Prostate gland (tissue), 2 donors: ENCODE results near the gene PDE4D.

Experiments
- CTCF ChIP-seq, 4 experiments: fragments of 200-600 bp in 2 of 4; fragments of 450-650 bp in 2 of 4; sonication (generic) in 2 of 4; IDR thresholded peaks; 1 replicate in 3 of 4; 2 replicates in 1 of 4; pipeline ENCODE4 v1.5.1; 2016 to 2019; ENCODE audit warnings: antibody characterized with exemption in 4 of 4, mild to moderate bottlenecking in 2 of 4, moderate library complexity in 2 of 4
- POLR2AphosphoS5 ChIP-seq: sonication (generic); formaldehyde crosslinking; IDR thresholded peaks from one replicate; pipeline ENCODE4 v1.6.1; 2017; ENCODE audit warnings: antibody characterized with exemption

GRCh38 chr5:59091965-59092364 is 801.6 kb downstream of the PDE4D start:
- TF ChIP-seq CTCF (IDR thresholded peaks at IDR 0.05) (no peak), POLR2AphosphoS5 (no peak)
